HG03097 (cell line): Measurements from ENCODE around the gene SMAD2.
"Not testable (repeated sequence)": the region's sequence is repeated elsewhere in the genome, so short reads cannot be mapped to it uniquely, and the experiment has no call there.

Experiments
- ATAC-seq: cut with Tn5 transposase; IDR thresholded peaks from one replicate; pipeline ENCODE4 v1.9.1; 2021; ENCODE audit not compliant: unreplicated experiment, low FRiP score

SMAD2 gene

DNA sequence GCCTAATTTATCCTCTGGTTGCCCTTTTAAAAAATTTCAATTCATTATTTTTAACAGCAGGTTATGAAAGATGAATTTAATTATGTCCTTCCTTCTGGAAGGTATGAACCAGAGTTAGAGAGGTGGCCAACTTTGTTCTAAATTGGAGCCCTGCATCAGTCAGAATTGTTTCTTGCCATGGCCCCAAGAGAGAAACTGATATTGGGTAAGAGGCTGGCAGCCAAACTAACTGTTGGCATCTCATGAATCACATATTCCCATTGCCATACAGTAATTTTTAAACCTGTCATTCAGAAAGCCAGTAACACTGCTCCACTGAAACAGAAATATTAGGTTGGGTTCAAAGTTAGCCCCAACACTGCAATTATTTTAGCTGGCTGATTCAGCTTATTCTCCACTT, 67.4 kb downstream of the SMAD2 start:
- no peak for ATAC-seq

GRCh38 chr18:47858607-47859006, 71.9 kb downstream of the SMAD2 start:
- ATAC-seq = no peak

GRCh38 chr18:47847635-47848034, 82.8 kb downstream of the SMAD2 start:
- no peak for ATAC-seq

DNA sequence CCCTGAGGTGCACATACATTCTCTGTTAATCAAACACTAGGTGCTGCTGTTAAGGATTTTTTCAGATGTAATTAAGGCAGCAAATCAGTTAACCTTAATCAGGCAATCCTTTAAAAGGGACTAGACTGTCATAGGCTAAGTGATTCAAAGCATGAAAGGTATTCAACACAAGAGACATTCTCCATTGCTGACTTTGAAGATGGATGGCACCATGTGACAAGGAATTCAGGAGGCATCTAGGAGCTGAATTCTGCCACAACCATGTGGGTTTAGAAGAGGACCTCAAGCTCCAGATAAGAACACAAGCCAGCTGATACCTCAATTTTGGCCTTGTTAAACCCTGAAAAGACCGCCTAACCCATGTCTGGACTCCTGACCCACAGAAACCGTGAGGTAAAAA, 84.0 kb downstream of the SMAD2 start:
- ATAC-seq = no peak

DNA sequence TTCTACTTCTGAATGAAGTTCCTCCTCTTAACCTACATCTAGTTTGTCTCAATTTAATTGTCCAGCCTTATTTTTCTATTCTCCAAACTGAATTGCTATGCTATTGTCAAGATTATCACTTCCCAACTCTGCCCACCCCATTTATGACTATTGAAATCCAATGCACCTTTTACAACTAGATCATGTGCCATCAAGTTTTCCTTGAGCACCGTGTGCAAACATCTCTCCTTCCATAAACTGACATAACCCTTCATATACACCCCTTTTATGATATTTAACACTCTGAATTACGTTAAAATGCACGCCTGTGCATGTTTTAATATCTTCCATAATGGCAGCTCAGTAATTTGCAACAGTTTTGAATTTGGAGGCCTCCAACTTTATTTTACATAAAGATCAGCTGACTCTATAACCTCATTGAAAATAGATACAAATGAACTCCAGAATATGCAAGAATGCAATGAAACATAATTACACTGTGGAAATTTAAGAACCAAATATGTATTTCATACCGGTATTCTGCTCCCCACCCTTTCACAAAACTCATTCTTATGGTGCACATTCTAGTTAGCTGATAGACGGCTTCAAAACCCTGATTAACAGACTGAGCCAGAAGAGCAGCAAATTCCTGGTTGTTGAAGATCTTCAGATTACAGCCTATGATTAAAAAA, 85.5 kb downstream of the SMAD2 start:
- no peak for ATAC-seq

DNA sequence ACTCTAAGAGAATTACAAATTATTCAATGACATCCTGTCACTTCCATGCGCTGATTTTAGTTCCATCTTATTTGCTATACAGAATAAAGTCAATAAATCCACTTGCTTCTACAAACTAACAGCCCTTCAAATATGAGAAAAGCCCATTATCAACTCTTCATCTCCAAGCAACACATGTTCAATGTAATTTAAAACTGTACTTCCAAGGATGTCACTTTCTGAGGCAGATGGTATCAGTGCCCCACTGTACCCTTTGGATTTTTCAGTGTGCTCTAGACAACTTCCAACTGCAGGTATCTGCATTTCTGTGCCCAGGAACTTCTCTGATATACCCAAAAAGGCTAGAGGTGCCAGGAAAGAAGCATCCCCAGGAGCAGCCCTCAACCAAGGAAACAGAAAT, 87.6 kb downstream of the SMAD2 start:
- ATAC-seq = no peak

DNA sequence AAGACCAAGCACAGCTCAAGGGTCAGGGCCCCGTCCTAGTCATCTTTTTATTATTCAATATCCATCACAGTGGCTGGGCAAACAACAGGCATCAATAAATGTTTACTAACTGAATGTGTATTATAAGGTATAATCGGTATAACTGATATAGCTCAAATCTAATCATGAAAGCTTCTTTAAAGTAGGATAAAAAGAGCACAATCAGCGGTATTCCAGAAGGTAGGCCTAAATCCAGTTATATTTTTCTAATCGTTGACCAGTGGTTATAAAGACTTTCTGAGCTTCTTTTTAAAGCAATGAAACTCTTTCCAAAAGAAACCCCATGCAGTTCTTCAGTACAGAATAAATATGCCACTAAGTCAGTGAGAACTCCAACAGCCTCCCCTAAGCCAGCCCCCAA, 92.1 kb downstream of the SMAD2 start:
- no peak for ATAC-seq

GRCh38 chr18:47832348-47832747, 98.1 kb downstream of the SMAD2 start:
- ATAC-seq = no peak

DNA sequence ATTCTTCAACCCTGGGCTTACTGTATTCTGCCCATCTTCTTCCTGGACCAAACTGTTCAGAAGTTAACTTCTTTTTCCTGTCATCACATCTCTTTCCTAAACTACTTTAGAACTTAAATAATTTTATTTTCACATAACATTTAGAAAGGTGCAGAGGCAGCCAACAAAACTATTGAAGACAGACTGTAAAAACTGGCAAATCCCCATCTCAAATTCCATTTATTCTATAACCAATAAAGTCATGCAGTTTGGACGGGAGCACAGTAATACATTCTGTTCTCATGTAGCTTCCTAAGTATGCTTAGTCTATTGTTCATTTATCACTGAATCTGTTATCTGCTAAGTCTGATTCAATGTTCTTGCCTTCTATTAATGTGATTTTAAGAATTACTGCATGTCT, 99.1 kb downstream of the SMAD2 start:
- ATAC-seq = no peak

DNA sequence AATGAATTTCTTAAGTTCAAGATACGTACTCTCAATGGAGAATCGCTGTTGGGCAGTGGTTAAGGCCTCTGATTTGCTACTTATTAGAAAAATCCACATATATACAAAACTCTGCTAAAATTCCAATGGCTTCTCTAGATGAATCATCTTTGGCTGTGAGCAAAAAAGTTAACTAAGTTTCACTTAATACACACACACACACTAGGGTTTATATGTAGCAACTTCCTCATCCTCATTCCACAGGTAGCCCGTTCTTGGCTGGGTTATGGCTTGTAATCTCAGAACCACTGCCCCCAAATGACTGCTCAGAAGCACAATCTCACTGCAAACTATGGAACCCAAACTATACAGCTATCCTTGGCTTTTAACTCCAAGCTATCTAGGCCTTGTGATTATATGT, 99.7 kb downstream of the SMAD2 start:
- ATAC-seq = no peak

DNA sequence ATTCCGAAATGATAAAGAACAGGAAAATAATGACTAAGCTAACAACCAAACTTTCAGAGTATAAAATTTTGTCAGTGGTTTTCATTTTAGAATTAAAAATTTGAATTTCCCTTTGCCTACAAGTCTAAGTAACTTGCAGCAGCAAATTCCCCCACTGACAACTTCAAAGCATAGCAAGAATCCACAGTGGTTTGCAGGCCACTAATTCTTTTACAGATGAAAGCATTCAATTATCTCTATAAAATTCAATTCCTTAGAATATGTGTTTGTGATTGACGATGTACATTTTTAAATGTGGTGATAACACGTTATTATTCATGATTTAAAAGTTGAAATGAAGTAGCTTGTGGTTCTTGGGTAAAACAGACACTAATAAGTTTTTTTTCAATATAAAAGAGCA, 100.6 kb downstream of the SMAD2 start:
- no peak for ATAC-seq

DNA sequence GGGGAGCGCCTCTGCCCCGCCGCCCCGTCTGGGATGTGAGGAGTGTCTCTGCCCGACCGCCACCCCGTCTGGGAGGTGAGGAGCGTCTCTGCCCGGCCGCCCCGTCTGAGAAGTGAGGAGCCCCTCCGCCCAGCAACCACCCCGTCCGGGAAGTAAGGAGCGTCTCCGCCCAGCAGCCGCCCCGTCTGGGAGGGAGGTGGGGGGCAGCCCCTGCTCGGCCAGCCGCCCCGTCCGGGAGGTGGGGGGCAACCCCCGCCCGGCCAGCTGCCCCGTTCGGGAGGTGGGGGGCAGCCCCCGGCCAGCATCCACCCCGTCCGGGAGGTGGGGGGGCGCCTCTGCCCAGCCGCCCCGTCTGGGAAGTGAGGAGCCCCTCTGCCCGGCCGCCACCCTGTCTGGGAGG, 102.4 kb downstream of the SMAD2 start:
- not testable (repeated sequence) for ATAC-seq

DNA sequence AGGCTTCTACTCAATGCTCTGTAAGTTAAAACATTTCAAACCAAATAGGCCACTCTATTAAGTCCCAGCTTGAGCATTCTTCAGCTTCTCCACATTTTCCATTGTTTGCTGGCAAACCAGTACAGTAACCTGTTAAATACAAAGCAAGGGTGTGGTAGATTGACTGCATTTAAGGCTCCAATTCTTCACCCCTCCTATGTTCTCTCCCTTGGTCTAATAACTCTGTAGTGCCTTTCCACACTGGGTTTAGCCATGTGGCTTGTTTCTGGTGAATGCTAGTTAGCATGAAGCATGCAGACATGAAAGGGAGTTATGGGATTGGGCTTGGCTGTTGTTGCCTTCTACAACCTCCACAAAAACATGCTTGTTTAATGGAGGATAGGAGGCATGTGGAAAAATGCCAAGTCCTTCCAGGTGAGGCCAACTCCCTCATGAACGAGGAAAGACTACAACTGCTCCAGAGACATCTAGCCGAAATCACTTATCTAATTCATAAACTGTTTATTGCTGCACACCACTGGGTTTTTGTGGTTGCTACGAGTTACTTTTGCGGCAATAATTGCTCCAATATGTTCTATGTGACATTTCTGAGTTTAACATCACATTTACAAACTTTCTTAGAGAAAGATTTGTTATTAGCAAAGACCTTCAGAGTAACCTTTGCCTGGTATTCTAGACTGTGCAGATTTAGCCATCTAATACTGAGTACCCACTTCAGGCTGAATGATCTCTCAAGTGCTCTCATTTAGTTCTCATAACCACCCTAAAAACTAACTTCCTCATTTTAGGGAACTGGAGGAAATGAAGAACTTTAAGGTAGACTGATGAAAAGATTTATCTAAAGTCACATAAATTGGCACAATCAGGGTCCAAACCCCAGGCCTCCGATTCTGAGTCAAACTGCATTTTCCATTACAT, 104.0 kb downstream of the SMAD2 start:
- ATAC-seq = no peak

DNA sequence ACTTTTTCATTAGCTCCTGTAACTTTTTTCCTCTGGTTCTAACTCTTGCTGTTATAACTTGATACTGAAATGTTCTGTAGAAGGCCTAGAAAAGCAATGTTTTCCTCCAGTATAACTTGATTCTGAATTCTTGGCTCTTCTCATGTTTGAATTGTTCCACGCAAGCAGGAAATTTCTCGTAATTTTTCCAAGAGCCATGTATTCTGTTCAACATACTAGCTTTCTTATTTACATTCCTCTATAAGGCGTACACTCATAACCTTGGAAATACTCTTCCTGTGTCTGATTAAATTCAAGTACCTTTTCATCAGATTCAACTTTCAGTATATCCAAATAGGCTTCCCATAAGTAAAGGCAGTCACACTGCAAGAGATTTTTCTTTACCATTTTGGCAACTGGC, 109.1 kb downstream of the SMAD2 start:
- no peak for ATAC-seq

GRCh38 chr18:47817795-47818077, 112.7 kb downstream of the SMAD2 start:
- no peak for ATAC-seq

DNA sequence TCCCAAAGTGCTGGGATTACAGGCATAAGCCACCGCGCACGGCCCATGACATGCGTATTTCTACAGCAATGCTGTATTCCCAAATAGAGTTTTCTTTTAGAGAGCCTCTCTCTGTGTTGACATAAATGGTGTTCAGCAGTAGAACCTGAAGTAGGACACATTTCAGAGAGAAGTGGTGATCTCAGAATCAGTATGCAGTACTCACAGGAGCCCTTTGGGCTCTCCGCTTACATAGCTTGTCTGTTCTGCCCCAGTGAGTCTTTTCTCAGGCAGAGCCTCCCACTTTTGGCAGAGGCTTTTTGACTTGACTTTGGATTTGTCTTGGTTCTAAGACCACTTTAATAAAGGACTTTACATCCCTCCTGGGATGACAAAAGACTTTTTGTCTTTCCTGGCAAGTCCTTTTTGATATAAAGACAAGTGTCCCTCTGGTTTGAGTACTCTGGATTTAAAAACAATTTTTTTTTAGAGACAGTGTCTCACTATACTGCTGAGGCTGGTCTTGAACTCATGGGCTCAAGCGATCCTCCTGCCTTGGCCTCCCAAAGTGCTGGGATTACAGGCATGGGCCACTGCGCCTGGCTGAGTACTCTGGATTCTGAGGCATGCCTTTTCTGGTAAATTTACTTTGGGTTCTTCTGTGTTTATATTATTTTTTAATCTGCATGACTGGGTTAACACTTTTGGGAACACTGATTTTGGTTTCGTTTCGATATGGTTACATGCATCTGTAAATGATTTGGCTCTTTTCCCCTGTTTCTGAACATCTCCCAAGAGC, 113.3 kb downstream of the SMAD2 start:
- ATAC-seq = no peak

GRCh38 chr18:47815486-47816270, 114.8 kb downstream of the SMAD2 start:
- no peak for ATAC-seq

- no peak for ATAC-seq
Observed at GRCh38 chr18:47809420-47809819, 121.0 kb downstream of the SMAD2 start.

- no peak for ATAC-seq
Observed at GRCh38 chr18:47802802-47803201, 127.7 kb downstream of the SMAD2 start.

GRCh38 chr18:47801817-47802216, 128.6 kb downstream of the SMAD2 start:
- no peak for ATAC-seq

DNA sequence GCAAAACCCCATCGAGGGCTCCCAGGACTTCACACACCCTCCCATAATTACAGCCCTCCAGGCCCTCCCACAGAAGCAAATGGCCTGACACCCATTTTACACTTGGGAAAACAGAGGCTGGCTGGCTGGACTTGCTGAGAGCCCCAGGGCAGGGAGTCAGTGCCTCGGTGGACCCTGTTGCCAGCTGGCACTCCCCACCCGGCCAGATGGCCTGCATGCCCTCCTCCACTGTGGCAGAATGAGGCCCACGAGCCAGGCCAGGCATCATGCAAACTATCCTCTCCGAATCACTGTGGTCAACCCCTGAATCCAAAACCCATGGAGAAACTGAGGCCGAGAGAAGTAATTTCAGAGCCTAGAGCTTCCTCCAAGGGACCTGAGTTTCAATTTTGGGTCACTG, 129.7 kb downstream of the SMAD2 start:
- no peak for ATAC-seq
